Loucy (cell line): Measurements from ENCODE around the gene CANT1.

Experiments used
- EZH2phosphoT487 ChIP-seq: fragments of 200-600 bp; IDR thresholded peaks from 2 replicates; pipeline ENCODE4 v1.6.1; 2018; ENCODE audit warnings: antibody characterized with exemption, mild to moderate bottlenecking, moderate library complexity, borderline replicate concordance
- TF ChIP-seq, protein P1 (sequence below): fragments of 200-600 bp; sonication (generic); conservative IDR thresholded peaks from 2 replicates; pipeline ENCODE4 v1.5.1; 2014; ENCODE audit warnings: mild to moderate bottlenecking, antibody characterized with exemption, low read length

DNA sequence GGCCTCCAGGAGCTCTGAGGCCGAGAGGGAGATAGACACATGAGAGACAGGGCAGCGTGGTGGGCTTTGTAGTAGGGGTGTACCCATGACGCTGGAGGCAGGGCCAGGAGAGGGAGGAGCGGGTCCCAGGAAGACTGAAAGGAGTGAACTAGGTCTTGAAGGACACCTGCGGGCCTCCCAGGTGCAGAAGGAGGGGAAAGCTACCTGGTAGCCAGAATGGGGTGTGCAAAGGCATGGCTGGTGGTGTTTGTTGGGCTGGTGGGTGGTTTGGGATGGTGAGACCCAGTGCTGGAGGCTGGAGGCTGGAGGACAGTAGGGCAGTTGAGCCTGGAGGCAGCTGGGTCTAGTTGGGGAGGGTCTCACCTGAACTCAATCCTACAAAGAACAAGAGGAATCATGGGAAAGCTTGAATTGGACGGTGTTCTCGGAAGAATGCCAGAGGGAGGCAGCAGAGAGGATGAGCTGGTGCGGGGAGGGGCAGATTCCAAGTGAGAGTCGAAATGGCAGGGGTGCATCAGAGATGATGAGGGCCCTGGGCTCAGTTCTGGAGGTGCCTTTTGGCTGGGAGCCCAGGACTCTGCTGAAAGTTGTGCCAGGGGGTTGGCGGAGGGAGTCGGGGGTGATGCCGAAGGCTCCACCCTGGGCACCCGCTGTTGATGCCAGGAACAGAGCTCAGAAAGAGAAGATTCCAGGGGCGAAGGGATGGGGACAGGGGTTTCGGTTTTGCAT is 35.6 kb upstream of the CANT1 start:
- TF ChIP-seq, protein P1, sequence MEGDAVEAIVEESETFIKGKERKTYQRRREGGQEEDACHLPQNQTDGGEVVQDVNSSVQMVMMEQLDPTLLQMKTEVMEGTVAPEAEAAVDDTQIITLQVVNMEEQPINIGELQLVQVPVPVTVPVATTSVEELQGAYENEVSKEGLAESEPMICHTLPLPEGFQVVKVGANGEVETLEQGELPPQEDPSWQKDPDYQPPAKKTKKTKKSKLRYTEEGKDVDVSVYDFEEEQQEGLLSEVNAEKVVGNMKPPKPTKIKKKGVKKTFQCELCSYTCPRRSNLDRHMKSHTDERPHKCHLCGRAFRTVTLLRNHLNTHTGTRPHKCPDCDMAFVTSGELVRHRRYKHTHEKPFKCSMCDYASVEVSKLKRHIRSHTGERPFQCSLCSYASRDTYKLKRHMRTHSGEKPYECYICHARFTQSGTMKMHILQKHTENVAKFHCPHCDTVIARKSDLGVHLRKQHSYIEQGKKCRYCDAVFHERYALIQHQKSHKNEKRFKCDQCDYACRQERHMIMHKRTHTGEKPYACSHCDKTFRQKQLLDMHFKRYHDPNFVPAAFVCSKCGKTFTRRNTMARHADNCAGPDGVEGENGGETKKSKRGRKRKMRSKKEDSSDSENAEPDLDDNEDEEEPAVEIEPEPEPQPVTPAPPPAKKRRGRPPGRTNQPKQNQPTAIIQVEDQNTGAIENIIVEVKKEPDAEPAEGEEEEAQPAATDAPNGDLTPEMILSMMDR = no peak
- no peak for TF ChIP-seq EZH2phosphoT487
